HG03439 (cell line): ENCODE data around the gene ITGB1BP1.

Experiments used
- ATAC-seq: cut with Tn5 transposase; IDR thresholded peaks from one replicate; pipeline ENCODE4 v1.9.1; 2021; ENCODE audit warnings: mild to moderate bottlenecking, moderate library complexity; ENCODE audit not compliant: unreplicated experiment

ITGB1BP1 gene

GRCh38 chr2:9423100-9423921 is at the start of gene ITGB1BP1, which contains the start of gene CPSF3:
ITGB1BP1 (minus strand) TSS chr2:9423528; CDS start chr2:9418697, 4,831 bp downstream.
CPSF3 (plus strand) TSS chr2:9423654; CDS start chr2:9423774, 120 bp downstream.
- peak; percentile 78 for ATAC-seq

GRCh38 chr2:9472511-9472910 is 49.2 kb upstream of the ITGB1BP1 start:
- no peak for ATAC-seq

- ATAC-seq, result no peak
Measured at GRCh38 chr2:9471206-9471605, 47.9 kb upstream of the ITGB1BP1 start.

GRCh38 chr2:9467687-9468086 is 44.4 kb upstream of the ITGB1BP1 start:
- ATAC-seq, result no peak

GRCh38 chr2:9466147-9466683 is 42.9 kb upstream of the ITGB1BP1 start:
- ATAC-seq, result no peak

GRCh38 chr2:9465170-9465569 is 41.8 kb upstream of the ITGB1BP1 start:
- ATAC-seq, result no peak

GRCh38 chr2:9463698-9464034 is 40.3 kb upstream of the ITGB1BP1 start:
- ATAC-seq, result no peak

GRCh38 chr2:9462886-9463697 is 39.8 kb upstream of the ITGB1BP1 start:
- ATAC-seq, result no peak

- ATAC-seq, result no peak
Measured at GRCh38 chr2:9462313-9462712, 39.0 kb upstream of the ITGB1BP1 start.

- ATAC-seq, result no peak
Measured at GRCh38 chr2:9461079-9461478, 37.8 kb upstream of the ITGB1BP1 start.

- ATAC-seq, result no peak
Measured at GRCh38 chr2:9460441-9461017, 37.2 kb upstream of the ITGB1BP1 start.

GRCh38 chr2:9451231-9451630 is 27.9 kb upstream of the ITGB1BP1 start:
- no peak for ATAC-seq

GRCh38 chr2:9445089-9445488 is 21.8 kb upstream of the ITGB1BP1 start:
- ATAC-seq, result no peak

GRCh38 chr2:9443526-9443925 is 20.2 kb upstream of the ITGB1BP1 start:
- ATAC-seq, result no peak

GRCh38 chr2:9441556-9441955 is 18.2 kb upstream of the ITGB1BP1 start:
- ATAC-seq, result no peak

- ATAC-seq, result no peak
Measured at GRCh38 chr2:9440058-9440727, 16.9 kb upstream of the ITGB1BP1 start.

GRCh38 chr2:9439536-9439935 is 16.2 kb upstream of the ITGB1BP1 start:
- no peak for ATAC-seq

GRCh38 chr2:9434489-9434888 is 11.2 kb upstream of the ITGB1BP1 start:
- no peak for ATAC-seq

- ATAC-seq, result no peak
Measured at GRCh38 chr2:9430316-9431293, 7.3 kb upstream of the ITGB1BP1 start.
